ENCODE data around the gene SNAPIN.

- TF ChIP-seq CTCF (conservative IDR thresholded peaks at IDR 0.05; ENCODE audit: low read length), result peak; percentile 61; the same call in 1 of the 2 replicates
- no peak for TF ChIP-seq EZH2phosphoT487 (IDR thresholded peaks at IDR 0.05; ENCODE audit: borderline replicate concordance)
Observed at GRCh38 chr1:153627715-153628626, 30.5 kb upstream of the SNAPIN start, which contains the start of gene S100A1.

All from Loucy (cell line).